H54 (cell line): Measurements from ENCODE around the gene EFCAB8.
A peak's percentile ranks its signal among the peaks of the same experiment; 100 is the strongest.
"Not testable (repeated sequence)": the region's sequence is repeated elsewhere in the genome, so short reads cannot be mapped to it uniquely, and the experiment has no call there.

ENCODE experiments used
- DNase-seq: peaks from one replicate; pipeline ENCODE4 v3.0.0; 2011; ENCODE audit warnings: low spot score, mixed read lengths; ENCODE audit not compliant: insufficient read length
- FAIRE-seq: peaks from 3 replicates; lab custom pipeline; 2011; peaks lifted over from hg19 to GRCh38; lab: Jason Lieb, UNC
- POLR2A ChIP-seq: IDR thresholded peaks from 2 replicates; pipeline ENCODE4 v1.6.1; 2011; ENCODE audit warnings: low read depth, mild to moderate bottlenecking, low read length

EFCAB8 gene

DNA sequence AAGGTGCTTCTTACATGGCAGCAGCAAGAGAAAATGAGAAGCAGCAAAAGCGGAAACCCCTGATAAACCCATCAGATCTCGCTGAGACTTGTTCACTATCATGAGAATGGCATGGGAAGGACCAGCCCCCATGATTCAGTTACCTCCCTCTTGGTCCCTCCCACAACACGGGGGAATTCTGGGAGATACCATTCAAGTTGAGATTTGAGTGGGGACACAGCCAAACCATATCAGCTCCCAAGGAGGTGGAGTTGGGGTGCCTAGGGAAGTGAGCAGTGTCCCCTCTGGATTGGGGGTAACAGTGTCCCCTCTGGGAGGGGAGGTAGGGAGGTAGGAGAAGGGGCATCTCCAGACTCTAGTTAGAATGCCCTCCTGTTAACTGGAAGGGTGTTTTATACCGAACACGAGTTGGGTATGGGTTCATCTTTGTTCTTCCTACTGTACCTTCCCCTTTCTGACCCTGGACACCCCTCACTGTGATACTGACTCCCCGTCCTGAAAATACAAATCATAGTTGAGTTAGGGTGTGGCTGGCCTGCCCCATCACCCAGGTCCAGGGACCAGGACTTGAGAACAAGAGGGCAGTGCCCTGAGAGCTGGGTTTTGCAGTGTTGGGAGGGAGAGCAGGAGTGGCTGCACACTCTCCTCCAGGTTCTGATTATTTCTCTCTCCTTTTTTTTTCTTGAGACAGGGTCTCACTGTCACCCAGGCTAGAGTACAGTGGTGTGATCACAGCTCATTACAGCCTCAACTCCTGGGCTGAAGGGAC is 62.0 kb downstream of the EFCAB8 start:
- DNase-seq, result no peak
- no peak for FAIRE-seq
- TF ChIP-seq POLR2A, result no peak

DNA sequence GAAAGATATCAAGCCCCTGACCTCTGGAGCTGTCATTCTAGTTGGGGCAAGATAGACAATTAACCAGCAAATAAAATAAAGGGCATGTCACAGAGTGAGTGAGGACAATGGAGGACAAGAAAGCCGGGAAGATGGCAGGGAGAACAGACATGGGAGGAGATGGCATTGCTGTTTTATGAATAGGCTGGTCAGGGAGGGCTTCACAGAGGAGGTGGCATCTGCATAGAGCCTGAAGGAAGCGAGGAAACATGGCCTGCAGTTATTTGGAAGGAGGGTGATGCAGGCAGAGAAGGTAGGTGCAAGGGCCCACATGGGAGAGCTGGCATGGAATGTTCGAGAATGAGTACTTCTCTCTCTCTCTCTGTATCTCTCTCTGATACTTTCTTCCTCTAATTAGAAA is 63.7 kb downstream of the EFCAB8 start:
- no peak for TF ChIP-seq POLR2A
- no peak for DNase-seq
- FAIRE-seq, result no peak

DNA sequence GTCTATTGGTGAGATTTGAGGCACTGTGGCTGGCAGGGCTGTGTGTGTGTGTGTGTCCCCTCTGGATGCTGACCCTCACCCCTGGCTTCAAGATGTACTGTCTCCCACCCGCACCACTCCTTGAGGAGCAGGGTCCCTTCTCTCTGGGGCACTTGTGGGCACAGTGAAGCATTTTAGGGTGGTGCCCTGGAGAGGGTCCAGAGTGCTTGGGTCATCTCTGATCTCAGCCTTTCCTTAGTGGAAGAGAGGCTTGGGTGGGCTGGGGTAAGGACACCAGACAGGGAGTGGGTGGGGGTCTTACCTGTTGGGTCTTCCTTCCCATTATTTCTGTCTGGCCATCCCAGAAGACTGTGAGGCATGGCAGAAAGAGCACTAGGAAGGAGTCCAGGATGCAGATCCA is 66.1 kb downstream of the EFCAB8 start:
- no peak for DNase-seq
- no peak for FAIRE-seq
- no peak for TF ChIP-seq POLR2A

DNA sequence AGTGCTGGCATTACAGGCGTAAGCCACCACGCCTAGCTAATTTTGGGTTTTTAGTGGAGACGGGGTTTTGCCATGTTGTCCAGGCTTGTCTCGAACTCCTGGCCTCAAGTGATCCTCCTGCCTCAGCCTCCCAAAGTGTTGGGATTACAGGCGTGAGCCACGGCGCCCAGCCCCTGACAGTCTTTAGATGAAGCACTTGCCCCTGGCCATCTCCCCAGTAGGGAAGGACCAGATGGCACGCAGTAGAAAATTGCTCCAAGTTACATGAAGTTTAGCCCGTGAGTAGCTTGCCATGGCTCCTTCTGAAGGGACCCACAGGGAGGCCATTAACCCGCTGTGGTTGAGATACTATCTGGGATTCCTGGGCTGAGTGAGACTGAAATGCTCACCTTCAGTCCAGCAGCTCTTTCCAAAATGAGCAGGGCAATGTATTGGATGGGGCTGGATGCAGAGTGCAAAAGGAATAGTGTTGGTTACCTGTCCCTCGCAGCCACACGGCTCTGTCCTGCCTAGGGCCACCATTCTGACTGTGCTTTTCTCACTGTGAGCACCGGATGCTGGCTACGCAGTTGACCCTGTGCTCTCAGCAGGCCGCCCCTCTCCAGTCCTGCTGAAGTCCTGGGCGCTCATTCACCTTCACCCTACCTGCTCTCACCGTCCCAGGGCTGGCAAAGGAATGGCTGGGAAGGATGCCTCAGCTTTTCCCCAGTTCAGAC is 66.9 kb downstream of the EFCAB8 start:
- DNase-seq (no peak), FAIRE-seq (no peak)
- no peak for TF ChIP-seq POLR2A

DNA sequence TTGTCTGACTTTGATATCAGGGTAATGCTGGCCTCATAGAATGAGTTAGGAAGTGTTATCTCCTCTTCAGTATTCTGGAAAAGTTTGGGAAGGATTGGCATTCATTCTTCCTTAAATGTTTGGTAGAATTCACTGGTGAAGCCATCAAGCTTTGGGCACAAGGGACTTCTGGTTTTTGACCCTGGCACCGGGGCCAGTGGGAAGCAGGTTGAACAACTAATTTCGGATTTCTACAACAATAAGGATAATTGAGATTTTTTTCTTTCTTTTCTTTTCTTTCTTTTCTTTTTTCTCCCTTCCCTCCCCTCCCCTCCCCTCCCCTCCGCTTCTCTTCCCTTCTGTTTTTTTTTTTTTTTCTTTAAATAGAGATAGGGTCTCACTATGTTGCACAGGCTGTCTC is 70.4 kb downstream of the EFCAB8 start:
- no peak for TF ChIP-seq POLR2A
- DNase-seq, result no peak
- no peak for FAIRE-seq

DNA sequence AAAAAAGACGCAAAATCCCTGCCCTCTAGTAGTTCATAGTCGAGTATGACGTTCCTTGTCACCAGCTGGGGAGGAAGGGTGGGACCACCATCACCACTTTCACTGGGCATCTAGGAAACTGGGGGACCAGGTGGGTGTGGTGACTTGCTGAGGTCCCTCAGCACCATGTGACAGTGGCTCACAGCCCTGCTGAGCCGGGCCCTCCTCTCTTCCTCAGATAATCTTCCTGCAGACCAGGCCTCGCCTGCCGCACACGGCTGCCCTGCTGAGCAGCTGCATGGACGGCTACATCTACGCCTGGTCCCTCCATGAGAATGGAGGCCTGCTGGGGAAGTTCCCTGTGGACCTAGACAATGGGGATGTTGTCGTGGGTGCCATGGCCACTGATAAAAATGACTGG is 71.5 kb downstream of the EFCAB8 start:
- TF ChIP-seq POLR2A, result no peak
- no peak for DNase-seq
- no peak for FAIRE-seq

DNA sequence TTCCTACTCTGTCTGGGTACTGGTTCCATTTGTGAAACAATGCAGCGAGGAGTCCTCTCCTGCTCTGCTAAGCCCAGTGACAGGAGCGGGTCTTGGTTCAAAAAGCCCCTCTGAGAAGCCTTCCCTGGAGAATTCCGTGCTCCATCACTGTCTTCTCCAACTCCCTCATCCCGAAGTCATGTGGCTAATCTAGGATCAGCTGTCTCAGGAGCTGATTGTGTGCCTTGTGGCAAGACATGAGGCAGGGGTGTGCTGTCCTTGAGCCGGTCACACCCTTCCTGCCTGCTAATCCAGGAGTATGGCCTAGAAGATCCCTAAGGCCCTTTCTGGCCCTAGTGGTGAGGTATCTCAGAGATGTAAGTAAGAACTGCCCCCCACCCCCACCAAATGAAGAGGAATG is 72.0 kb downstream of the EFCAB8 start:
- TF ChIP-seq POLR2A, result no peak
- no peak for FAIRE-seq
- no peak for DNase-seq

DNA sequence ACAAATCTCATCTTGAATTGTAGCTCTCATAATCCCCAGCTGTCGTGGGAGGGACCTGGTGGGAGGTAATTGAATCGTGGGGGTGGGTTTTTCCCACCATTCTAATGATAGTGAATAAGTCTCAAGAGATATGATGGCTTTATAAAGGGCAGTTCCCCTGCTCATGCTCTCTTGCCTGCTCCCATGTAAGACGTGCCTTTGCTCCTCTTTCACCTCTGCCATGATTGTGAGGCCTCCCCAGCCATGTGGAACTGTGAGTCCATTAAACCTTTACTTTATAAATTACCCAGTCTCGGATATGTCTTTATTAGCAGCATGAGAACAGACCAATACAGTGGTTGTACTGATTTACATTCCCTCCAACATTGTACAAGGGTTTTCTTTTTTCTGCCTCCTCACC is 75.9 kb downstream of the EFCAB8 start:
- no peak for DNase-seq
- TF ChIP-seq POLR2A, result no peak
- no peak for FAIRE-seq

DNA sequence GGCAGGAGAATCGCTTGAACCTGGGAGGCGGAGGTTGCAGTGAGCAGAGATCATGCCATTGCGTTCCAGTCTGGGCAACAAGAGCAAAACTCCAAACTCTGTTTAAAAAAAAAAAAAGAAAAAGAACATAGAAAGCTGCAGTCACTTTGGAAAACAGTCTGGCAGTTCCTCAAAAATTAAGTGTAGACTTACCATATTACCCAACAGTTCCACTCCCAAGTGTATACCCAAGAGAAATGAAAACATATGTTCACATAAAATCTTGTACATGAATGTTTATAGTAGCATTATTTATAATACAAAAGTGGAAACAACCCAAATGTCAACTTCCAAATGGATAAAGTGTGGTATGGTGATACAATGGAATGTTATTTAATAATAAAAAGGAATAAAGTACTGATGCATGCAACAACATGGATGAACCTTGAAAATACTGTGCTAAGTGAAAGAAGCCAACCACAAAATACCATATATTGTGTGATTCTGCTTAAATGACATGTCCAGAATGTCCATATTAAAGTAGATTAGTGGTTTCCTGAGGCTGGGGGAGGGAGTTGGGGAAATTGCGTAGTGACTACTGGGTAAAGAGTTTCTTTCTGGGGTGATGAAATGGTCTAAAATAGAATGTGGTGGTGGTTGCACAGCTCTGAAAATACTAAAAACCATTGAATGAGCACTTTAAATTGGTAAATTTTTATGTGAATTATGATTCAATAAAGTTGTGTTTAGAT is 82.6 kb downstream of the EFCAB8 start:
- no peak for TF ChIP-seq POLR2A
- no peak for DNase-seq
- no peak for FAIRE-seq

DNA sequence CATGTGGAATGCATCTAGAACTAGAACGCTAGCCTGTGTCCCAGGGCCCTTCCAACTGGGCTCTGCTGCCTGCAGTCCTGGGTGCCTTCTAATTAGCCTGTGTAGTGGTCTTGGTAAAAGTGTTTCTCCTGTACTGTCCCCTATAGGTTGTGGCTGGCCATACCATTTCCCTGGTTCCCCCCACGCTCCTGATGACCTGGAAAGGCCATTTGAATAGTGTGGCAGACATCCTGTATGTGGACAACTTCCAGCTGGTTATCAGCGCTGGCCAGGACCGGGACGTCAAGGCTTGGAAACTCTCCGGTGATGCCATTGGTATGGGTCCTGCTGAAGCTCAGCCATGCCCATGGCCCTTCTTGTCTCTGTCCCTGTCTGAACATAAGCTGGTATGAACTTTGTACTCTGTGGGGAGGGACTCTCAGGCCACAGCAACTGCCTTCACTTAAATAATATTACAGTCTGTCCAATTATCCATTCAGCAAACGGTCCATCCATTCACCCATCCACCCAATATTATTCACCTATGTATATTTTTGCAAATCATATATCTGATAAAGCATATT is 84.8 kb downstream of the EFCAB8 start:
- DNase-seq (no peak), FAIRE-seq (no peak)
- TF ChIP-seq POLR2A, result no peak

DNA sequence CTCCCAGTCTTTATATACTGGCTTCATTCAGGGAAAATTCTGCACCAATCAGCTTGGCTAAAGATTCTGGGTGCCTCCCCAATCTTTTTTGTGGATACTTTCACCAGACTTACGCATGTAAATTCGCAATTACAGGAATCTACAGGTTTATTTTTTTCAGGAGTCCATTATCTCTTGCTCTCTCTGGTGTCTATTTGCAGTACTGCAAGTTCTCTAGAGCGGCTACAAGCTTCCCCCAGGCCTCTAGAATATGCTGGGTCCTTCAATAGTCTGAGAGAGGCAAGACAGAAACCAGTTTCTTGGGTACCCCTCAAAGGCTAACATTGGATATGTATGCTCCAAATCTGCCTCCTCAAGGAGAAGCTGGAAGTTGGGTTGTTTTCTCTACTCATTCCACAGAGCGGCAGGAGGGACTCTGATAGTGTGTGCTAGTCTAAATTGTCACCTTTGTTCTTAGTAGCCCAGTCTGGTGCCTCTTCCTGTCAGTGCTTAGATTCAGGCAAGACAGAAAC is 87.0 kb downstream of the EFCAB8 start:
- DNase-seq (peak; percentile 28), FAIRE-seq (peak; percentile 57)
- TF ChIP-seq POLR2A, result no peak

DNA sequence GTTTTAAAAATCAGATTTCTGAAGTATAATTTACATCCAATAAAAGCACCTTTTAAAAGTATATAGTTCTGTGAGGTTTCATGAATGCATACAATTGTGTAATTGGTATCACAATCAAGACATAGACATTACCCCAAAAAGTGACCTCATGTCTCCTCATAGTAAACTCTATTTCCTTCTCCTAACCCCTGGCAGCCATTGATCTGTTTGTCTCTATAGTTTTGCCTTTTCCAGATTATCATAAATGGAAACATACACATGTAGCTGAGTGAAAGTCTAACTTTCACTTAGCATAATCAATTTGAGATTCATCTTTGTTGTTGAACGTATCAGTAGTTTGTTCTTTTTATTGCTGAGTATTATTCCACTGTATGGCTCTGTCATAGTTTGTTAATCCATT is 87.9 kb downstream of the EFCAB8 start:
- no peak for TF ChIP-seq POLR2A
- FAIRE-seq, result peak; percentile 20
- DNase-seq, result no peak

DNA sequence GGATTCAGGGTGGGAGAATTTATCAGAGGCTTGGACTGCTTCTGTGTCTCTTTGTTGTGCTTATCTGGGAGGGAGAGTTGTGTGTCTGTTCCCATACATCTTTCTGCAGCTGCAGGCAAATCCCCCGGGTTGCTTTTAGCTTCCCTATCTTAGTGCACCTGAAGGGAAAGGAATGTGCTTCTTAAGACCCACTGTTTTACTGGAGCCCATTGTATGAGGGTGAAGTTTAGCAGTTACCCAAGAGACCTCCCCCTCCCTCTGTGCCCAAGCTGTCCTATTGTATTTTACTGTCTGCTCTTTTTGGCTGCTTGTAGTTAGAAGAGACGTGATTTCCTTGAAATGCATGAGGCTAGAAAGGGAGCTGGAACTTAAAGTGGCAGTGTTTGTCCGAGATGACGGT is 91.8 kb downstream of the EFCAB8 start:
- FAIRE-seq, DNase-seq: not testable (repeated sequence)

DNA sequence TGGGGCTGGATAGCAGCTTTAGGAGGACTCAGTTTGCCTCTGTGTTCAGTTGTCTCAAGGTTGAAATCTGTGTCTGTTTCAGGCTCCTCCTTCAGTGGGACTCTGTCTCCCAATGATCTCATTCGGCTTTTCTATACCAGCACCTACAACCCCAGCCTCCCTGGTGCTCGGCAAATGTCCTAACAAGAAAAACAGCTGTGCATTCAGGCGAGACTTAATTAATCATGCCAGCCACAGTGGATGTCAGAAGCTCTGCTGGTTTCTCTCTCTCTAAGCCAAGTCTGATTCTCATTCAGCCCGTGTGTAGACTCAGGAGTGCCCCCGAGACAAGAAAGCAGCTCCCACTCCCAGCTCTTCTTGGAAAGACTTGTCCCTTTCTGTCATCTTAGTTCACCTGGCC is 98.7 kb downstream of the EFCAB8 start:
- no peak for FAIRE-seq
- TF ChIP-seq POLR2A, result no peak
- DNase-seq, result no peak
